Natural killer cell (primary cell): ENCODE results near the gene LDLRAD4. TPM values are rescaled to one million over a fixed set of nuclear protein-coding genes. Genes with fewer than 3 reads are reported as not detected.

Experiments
- ATAC-seq, 3 donors: fragments of 150-1000 bp in 2 of 3; fragments of 200-7000 bp in 1 of 3; cut with Tn5 transposase; 1 replicate in 1 of 3; 2 replicates in 2 of 3; pipeline ENCODE4 v1.10.0; 2021; ENCODE audit warnings: mild to moderate bottlenecking in 2 of 3, moderate library complexity in 2 of 3
- DNase-seq, 2 donors: peaks; one replicate each; pipeline versions ENCODE4 v3.0.0 to v3.0.0-alpha.2; 2013 to 2021; ENCODE audit warnings: mixed read lengths in 1 of 2
- H3K27ac ChIP-seq: one replicate; pipeline ENCODE4 v1.5.1; 2013; ENCODE audit warnings: mild to moderate bottlenecking, low read length
- H3K27me3 ChIP-seq: one replicate; pipeline ENCODE4 v1.6.1; 2013; ENCODE audit warnings: low read length; ENCODE audit not compliant: control insufficient read depth, insufficient read depth
- H3K36me3 ChIP-seq: one replicate; pipeline ENCODE4 v1.6.1; 2013; ENCODE audit warnings: low read length; ENCODE audit not compliant: control insufficient read depth, insufficient read depth
- H3K4me1 ChIP-seq: one replicate; pipeline ENCODE4 v1.6.1; 2013; ENCODE audit warnings: low read length; ENCODE audit not compliant: control insufficient read depth, insufficient read depth
- H3K4me3 ChIP-seq: one replicate; pipeline ENCODE4 v1.5.1; 2013; ENCODE audit warnings: low read length
- H3K9me3 ChIP-seq: one replicate; pipeline ENCODE4 v1.6.1; 2013; ENCODE audit warnings: low read length; ENCODE audit not compliant: control insufficient read depth, insufficient read depth
- H3K27ac Mint-ChIP-seq, 2 donors: one replicate each; pipeline ENCODE4 v1.8.0; 2022; ENCODE audit warnings: mild to moderate bottlenecking in 2 of 2, mixed read lengths in 2 of 2, moderate library complexity in 1 of 2
- H3K27me3 Mint-ChIP-seq, 2 donors: one replicate each; pipeline ENCODE4 v1.8.0; 2022; ENCODE audit warnings: low read depth in 2 of 2, mixed read lengths in 2 of 2
- H3K36me3 Mint-ChIP-seq: one replicate; pipeline ENCODE4 v1.8.0; 2022; ENCODE audit warnings: mixed read lengths
- H3K4me1 Mint-ChIP-seq, 2 donors: one replicate each; pipeline ENCODE4 v1.8.0; 2022; ENCODE audit warnings: mixed read lengths in 2 of 2
- H3K4me3 Mint-ChIP-seq: one replicate; pipeline ENCODE4 v1.8.0; 2022; ENCODE audit warnings: mild to moderate bottlenecking, moderate library complexity, mixed read lengths
- H3K9me3 Mint-ChIP-seq, 2 donors: one replicate each; pipeline ENCODE4 v1.8.0; 2022; ENCODE audit warnings: mixed read lengths in 2 of 2
- WGBS: methylation state at CpG from one replicate; pipeline ENCODE4 v1.1.7; 2013; ENCODE audit warnings: missing lambda C conversion rate; ENCODE audit not compliant: insufficient coverage; 5-methylcytosine and 5-hydroxymethylcytosine counted together
- intact Hi-C: fragments of 100-400 bp; cut with micrococcal nuclease; formaldehyde crosslinking; loops from one replicate; pipeline ENCODE4 v1.14.2; 2022
- total RNA-seq, 4 donors: library from RNA; stranded (reverse); fragments of 120-200 nt in 1 of 4; gene quantifications; one replicate each; pipeline versions ENCODE4 v1.2.3 to v1.2.4, GENCODE V29; 2013 to 2022
- TF ChIP-seq, protein P1 (sequence below): fragments of 200-600 bp; IDR thresholded peaks from one replicate; pipeline ENCODE4 v1.8.0; 2022; ENCODE audit warnings: antibody characterized with exemption

Gene LDLRAD4
- total RNA-seq, 3 donors from 2014 or later (not counting 1 experiment from before 2014, with no cell fraction given): 24.0 to 36.3 (median 29.2) TPM

DNA sequence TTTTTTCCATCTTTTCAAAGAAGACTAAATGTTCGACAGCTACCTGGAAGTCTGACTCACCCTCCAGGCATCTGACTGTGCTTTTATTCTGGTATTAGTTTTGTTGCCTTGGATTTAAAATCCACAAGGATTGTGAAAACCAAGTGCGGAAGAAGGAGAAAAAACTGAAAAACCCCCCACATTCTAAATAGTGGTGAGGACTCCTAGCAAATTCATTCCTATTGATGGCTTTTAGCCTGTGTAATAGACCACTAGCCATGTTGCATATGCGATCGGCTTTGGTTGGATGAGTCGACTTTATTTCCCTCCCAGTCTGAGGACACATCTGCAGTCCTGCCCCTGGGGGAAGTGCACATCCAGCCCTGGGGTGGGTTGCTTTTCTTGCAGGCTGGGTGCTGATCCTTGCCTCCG, 16.9 kb downstream of the LDLRAD4 start:
- ATAC-seq: no peak
- 76% methylated on average over 6 of the region's 6 CpGs for WGBS
- H3K4me1 ChIP-seq: no peaks in the 10 kb centered on the region
- Mint-ChIP-seq H3K4me1 (no peaks in the 10 kb centered on the region), H3K4me3 (no peak overlapping the region), H3K27me3 (no peaks in the 10 kb centered on the region), H3K27ac (no peak overlapping the region), H3K36me3 (no peaks in the 10 kb centered on the region), H3K9me3 (no peaks in the 10 kb centered on the region)
- TF ChIP-seq, protein P1, sequence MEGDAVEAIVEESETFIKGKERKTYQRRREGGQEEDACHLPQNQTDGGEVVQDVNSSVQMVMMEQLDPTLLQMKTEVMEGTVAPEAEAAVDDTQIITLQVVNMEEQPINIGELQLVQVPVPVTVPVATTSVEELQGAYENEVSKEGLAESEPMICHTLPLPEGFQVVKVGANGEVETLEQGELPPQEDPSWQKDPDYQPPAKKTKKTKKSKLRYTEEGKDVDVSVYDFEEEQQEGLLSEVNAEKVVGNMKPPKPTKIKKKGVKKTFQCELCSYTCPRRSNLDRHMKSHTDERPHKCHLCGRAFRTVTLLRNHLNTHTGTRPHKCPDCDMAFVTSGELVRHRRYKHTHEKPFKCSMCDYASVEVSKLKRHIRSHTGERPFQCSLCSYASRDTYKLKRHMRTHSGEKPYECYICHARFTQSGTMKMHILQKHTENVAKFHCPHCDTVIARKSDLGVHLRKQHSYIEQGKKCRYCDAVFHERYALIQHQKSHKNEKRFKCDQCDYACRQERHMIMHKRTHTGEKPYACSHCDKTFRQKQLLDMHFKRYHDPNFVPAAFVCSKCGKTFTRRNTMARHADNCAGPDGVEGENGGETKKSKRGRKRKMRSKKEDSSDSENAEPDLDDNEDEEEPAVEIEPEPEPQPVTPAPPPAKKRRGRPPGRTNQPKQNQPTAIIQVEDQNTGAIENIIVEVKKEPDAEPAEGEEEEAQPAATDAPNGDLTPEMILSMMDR: no peak
- H3K36me3 ChIP-seq: no peaks in the 10 kb centered on the region
- DNase-seq: no peak
- H3K27me3 ChIP-seq: no peaks in the 10 kb centered on the region
- no peaks in the 10 kb centered on the region for H3K9me3 ChIP-seq
- intact Hi-C loops: no loop called here
- no peak overlapping the region for H3K4me3 ChIP-seq
- no peak overlapping the region for H3K27ac ChIP-seq

DNA sequence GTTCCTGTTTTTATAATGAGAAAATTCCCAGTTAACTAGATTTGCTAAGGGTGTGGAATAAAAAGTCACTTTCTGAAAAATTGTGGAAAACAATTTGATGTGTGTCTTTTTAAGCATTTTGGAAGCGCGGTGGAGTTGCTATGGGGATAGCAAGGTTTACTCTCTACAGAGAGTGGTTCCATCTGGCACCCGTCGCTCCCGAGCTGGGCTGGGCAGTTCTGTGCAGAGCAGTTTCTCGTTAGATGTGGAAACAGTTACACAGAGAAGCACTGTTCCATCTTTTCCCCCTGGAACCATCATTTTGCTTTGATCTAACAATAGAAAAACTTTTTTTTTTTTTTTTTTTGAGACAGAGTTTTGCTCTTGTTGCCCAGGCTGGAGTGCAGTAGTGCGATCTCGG, 17.4 kb downstream of the LDLRAD4 start:
- H3K36me3 ChIP-seq: no peaks in the 10 kb centered on the region
- Mint-ChIP-seq H3K4me1 (no peaks in the 10 kb centered on the region), H3K9me3 (no peaks in the 10 kb centered on the region), H3K27me3 (no peaks in the 10 kb centered on the region), H3K36me3 (no peaks in the 10 kb centered on the region), H3K27ac (no peak overlapping the region), H3K4me3 (no peak overlapping the region)
- no peaks in the 10 kb centered on the region for H3K4me1 ChIP-seq
- H3K27ac ChIP-seq: no peak overlapping the region
- no peak for DNase-seq
- no peak overlapping the region for H3K4me3 ChIP-seq
- WGBS: 83% methylated on average over 8 of the region's 8 CpGs
- H3K9me3 ChIP-seq: no peaks in the 10 kb centered on the region
- no peaks in the 10 kb centered on the region for H3K27me3 ChIP-seq
- intact Hi-C loops: no loop called here
- no peak for ATAC-seq
- TF ChIP-seq, protein P1: no peak

DNA sequence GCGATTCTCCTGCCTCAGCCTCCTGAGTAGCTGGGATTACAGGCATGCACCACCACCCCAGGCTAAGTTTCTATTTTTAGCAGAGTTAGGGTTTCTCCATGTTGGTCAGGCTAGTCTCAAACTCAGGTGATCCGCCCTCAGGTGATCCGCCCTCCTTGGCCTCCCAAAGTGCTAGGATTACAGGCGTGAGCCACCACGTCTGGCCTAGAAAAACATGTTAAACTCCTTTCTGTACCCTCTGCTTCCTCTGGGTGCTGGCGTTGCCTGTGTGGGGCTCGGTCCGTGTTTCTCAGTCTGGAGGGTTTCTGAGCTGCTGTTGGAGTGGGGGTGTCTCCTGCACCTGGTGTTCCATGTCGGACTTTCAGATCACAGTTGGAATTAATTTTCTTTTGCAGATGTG, 17.9 kb downstream of the LDLRAD4 start:
- Histone ChIP-seq H3K4me1 (no peaks in the 10 kb centered on the region), H3K9me3 (no peaks in the 10 kb centered on the region), H3K4me3 (no peak overlapping the region), H3K27me3 (no peaks in the 10 kb centered on the region), H3K27ac (no peak overlapping the region), H3K36me3 (no peaks in the 10 kb centered on the region)
- ATAC-seq (no peak), DNase-seq (no peak)
- TF ChIP-seq, protein P1: no peak
- WGBS: 90% methylated on average over 9 of the region's 9 CpGs
- H3K27ac Mint-ChIP-seq: no peak overlapping the region
- H3K27me3 Mint-ChIP-seq: no peaks in the 10 kb centered on the region
- intact Hi-C loops: no loop called here
- H3K36me3 Mint-ChIP-seq: no peaks in the 10 kb centered on the region
- no peaks in the 10 kb centered on the region for H3K4me1 Mint-ChIP-seq
- no peak overlapping the region for H3K4me3 Mint-ChIP-seq
- no peaks in the 10 kb centered on the region for H3K9me3 Mint-ChIP-seq

DNA sequence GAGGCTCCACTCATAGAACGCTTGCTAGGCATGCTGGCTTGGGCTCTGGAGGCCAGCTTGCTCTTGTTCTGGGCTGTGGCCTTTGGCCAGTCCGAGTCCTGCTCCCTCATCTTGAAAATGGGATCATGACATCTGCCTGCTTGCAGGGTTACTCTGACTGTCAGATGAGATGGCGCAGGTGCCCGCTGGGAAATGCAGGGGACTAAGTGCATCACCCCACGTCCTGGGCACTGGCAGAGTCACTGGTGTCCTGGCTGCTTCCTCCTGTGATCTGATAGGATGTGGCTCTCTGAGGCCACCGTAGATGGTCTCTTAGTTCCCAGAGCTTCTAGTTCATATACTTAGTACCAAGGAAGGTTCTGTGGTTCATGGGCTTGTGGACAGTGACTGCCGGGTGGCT, 18.5 kb downstream of the LDLRAD4 start:
- no peaks in the 10 kb centered on the region for H3K4me1 Mint-ChIP-seq
- no peaks in the 10 kb centered on the region for H3K9me3 Mint-ChIP-seq
- ATAC-seq: no peak
- Histone ChIP-seq H3K4me3 (no peak overlapping the region), H3K4me1 (no peaks in the 10 kb centered on the region), H3K27me3 (no peaks in the 10 kb centered on the region), H3K36me3 (no peaks in the 10 kb centered on the region), H3K9me3 (no peaks in the 10 kb centered on the region), H3K27ac (no peak overlapping the region)
- H3K27me3 Mint-ChIP-seq: no peaks in the 10 kb centered on the region
- H3K27ac Mint-ChIP-seq: no peak overlapping the region
- no peak for DNase-seq
- H3K4me3 Mint-ChIP-seq: no peak overlapping the region
- WGBS: 83% methylated on average over 7 of the region's 7 CpGs
- H3K36me3 Mint-ChIP-seq: no peaks in the 10 kb centered on the region
- TF ChIP-seq, protein P1: no peak
- intact Hi-C loops: no loop called here
